Mesodermal cell (in vitro differentiated cells): ENCODE data around the gene LRIT3.
"Not testable (repeated sequence)": the region's sequence is repeated elsewhere in the genome, so short reads cannot be mapped to it uniquely, and the experiment has no call there.

Source experiments
- H3K27ac ChIP-seq: 2 replicates; pipeline ENCODE4 v1.7.0; 2013; ENCODE audit warnings: mild to moderate bottlenecking, low read depth, low read length, moderate library complexity; ENCODE audit not compliant: severe bottlenecking
- H3K36me3 ChIP-seq: 2 replicates; pipeline ENCODE4 v1.7.1; 2013; ENCODE audit warnings: mild to moderate bottlenecking, low read length, moderate library complexity; ENCODE audit not compliant: control insufficient read depth, insufficient read depth
- H3K4me1 ChIP-seq: one replicate; pipeline ENCODE4 v1.7.1; 2013; ENCODE audit warnings: mild to moderate bottlenecking, low read length; ENCODE audit not compliant: insufficient read depth, control insufficient read depth, poor library complexity, severe bottlenecking
- H3K4me3 ChIP-seq: 2 replicates; pipeline ENCODE4 v1.7.0; 2013; ENCODE audit warnings: low read length, control low read depth, mild to moderate bottlenecking; ENCODE audit not compliant: insufficient read depth, poor library complexity, severe bottlenecking; ENCODE audit errors: extremely low read depth
- H3K9me3 ChIP-seq: 2 replicates; pipeline ENCODE4 v1.7.1; 2013; ENCODE audit warnings: mild to moderate bottlenecking, low read length, moderate library complexity; ENCODE audit not compliant: control insufficient read depth
- WGBS, 2 experiments: methylation state at CpG; one replicate each; pipeline ENCODE4 v1.1.5; 2013; ENCODE audit warnings: missing lambda C conversion rate in 2 of 2; ENCODE audit not compliant: insufficient coverage in 2 of 2; 5-methylcytosine and 5-hydroxymethylcytosine counted together

LRIT3 gene

DNA sequence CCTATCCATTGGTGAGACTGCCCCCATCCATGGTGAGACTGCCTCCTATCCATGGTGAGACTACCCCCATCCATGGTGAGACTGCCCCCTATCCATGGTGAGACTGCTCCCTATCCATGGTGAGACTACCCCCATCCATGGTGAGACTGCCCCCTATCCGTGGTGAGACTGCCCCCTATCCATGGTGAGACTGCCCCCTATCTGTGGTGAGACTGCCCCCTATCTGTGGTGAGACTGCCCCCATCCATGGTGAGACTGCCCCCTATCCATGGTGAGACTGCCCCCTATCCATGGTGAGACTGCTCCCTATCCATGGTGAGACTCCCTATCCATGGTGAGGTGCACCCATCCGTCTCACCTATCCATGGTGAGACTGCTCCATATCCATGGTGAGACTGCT, 27.6 kb downstream of the LRIT3 start:
- H3K36me3 ChIP-seq, H3K4me3 ChIP-seq, H3K27ac ChIP-seq, H3K9me3 ChIP-seq, H3K4me1 ChIP-seq: not testable (repeated sequence)
- no CpG with 5 or more reads among the region's 2 CpGs for WGBS, 2 experiments

DNA sequence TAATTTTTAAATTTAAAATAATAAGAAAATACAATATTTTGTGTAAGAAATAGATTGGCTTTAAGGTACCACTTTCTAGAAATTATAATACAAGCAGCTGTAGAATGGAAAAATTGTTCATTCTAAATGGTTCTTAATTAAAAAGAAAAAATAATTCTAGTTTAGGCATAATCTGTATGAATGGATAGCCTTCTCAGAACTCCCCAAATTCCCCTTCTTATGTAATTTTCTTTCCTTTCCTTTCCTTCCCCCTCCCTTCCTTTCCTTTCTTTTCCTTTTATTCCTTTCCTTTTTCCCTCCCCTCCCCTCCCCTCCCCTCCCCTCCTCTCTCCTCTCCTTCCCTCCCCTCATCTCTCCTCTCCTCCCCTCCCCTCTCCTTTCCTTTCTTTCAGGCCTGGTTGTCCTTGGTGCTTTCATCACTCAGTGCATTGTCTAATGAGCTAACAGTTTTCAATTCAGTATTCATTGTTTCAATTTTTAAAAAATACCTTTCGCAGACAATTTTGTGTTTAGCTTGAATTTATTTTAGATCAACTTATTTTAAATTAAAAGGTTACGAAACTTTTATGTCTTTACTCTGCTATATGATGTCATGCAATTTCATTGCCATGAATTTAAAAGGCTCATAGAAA, 28.8 kb downstream of the LRIT3 start:
- Histone ChIP-seq H3K9me3 (no peaks in the 10 kb centered on the region), H3K27ac (no peak overlapping the region), H3K4me1 (no peaks in the 10 kb centered on the region), H3K4me3 (no peak overlapping the region), H3K36me3 (no peaks in the 10 kb centered on the region)
- WGBS, 2 experiments, result no CpG with 5 or more reads among the region's 2 CpGs

DNA sequence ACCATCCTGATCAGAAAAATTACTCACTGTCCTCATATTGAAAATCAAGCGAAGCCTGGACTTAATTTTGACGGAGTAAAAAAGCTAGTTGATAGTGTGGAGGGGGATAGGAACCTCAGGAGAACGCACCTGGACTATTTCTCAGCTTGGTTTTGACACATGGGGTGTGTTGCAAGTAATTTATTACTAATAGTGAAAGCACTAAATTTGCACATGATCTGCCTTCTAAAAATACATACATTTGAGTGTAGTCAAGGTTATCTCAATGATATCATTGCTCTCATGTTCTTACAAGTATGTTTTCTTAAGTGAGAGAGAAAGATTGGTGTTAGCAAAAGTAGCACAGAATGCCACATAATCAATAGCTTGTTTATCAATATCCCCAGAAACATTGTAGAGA, 29.5 kb downstream of the LRIT3 start:
- no CpG with 5 or more reads among the region's 3 CpGs for WGBS, 2 experiments
- no peaks in the 10 kb centered on the region for H3K9me3 ChIP-seq
- no peaks in the 10 kb centered on the region for H3K4me1 ChIP-seq
- no peaks in the 10 kb centered on the region for H3K36me3 ChIP-seq
- no peak overlapping the region for H3K4me3 ChIP-seq
- no peak overlapping the region for H3K27ac ChIP-seq

GRCh38 chr4:109878355-109878754, 30.4 kb downstream of the LRIT3 start:
- Histone ChIP-seq H3K9me3 (no peaks in the 10 kb centered on the region), H3K27ac (no peak overlapping the region), H3K4me1 (no peaks in the 10 kb centered on the region), H3K36me3 (no peaks in the 10 kb centered on the region), H3K4me3 (no peak overlapping the region)
- WGBS, 2 experiments, result no CpG with 5 or more reads among the region's 2 CpGs

GRCh38 chr4:109879081-109879480, 31.2 kb downstream of the LRIT3 start:
- Histone ChIP-seq H3K27ac (no peak overlapping the region), H3K36me3 (no peaks in the 10 kb centered on the region), H3K4me1 (no peaks in the 10 kb centered on the region), H3K9me3 (no peaks in the 10 kb centered on the region), H3K4me3 (no peak overlapping the region)
- 86 to 91% methylated on average over 11 to 12 of the region's 12 CpGs for WGBS, 2 experiments

GRCh38 chr4:109879636-109880314, 31.9 kb downstream of the LRIT3 start:
- Histone ChIP-seq H3K27ac (no peak overlapping the region), H3K4me1 (no peaks in the 10 kb centered on the region), H3K4me3 (no peak overlapping the region), H3K36me3 (no peaks in the 10 kb centered on the region), H3K9me3 (no peaks in the 10 kb centered on the region)
- WGBS, 2 experiments, result 92 to 97% methylated on average over 5 to 6 of the region's 7 CpGs

DNA sequence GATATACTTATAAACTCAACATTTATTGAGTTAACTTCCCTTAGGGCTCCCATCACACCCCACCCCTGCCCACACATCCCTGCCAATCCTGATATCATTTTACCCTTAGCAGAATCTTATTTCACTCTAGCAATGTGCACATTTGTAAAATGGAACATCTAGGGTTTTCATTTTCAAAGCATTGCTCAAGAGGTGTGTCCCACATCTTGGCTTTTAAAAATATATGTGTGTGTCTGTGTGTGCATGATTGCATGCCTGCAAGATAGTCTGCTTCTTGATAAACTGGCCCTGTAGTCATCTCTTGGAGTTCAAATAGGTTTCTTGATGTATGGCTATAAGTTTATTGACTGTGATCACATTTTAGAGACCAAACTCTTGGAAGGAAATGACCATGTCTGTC, 38.4 kb downstream of the LRIT3 start:
- Histone ChIP-seq H3K9me3 (no peaks in the 10 kb centered on the region), H3K4me1 (no peaks in the 10 kb centered on the region), H3K27ac (no peak overlapping the region), H3K36me3 (no peaks in the 10 kb centered on the region), H3K4me3 (no peak overlapping the region)

GRCh38 chr4:109887071-109887470, 39.2 kb downstream of the LRIT3 start:
- Histone ChIP-seq H3K36me3 (no peaks in the 10 kb centered on the region), H3K9me3 (no peaks in the 10 kb centered on the region), H3K4me3 (no peak overlapping the region), H3K27ac (no peak overlapping the region), H3K4me1 (no peaks in the 10 kb centered on the region)
- WGBS, 2 experiments, result 79 to 80% methylated on average over 2 to 5 of the region's 6 CpGs

DNA sequence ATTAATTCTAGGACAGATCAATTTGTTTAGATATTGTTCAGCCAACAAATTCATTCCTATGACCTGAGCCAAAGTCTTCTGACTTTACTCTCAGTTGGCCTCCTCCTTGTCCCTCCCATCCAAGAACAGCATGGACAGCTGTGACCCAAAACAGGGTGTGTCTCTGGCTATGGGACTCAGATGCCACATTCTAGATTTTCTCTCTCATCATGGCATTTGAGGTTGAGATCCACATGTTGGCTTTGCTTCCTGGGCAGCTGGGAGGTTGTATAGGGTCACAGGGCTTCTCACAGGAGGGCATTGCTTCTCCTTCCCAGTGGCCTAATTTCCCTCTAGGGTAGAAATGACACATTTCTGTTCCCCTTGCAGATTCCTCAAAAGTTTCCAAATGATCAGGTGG, 42.2 kb downstream of the LRIT3 start:
- Histone ChIP-seq H3K4me3 (no peak overlapping the region), H3K27ac (no peak overlapping the region), H3K9me3 (no peaks in the 10 kb centered on the region)

GRCh38 chr4:109902559-109903251, 54.8 kb downstream of the LRIT3 start:
- 80 to 91% methylated on average over 4 of the region's 8 CpGs for WGBS, 2 experiments
- H3K9me3 ChIP-seq, result peaks cover 8% of the 10 kb centered on the region
- H3K4me3 ChIP-seq, result no peak overlapping the region
- no peaks in the 10 kb centered on the region for H3K36me3 ChIP-seq
- H3K27ac ChIP-seq, result no peak overlapping the region
- no peaks in the 10 kb centered on the region for H3K4me1 ChIP-seq

More for the DNA sequence above, 42.2 kb downstream of the LRIT3 start:
- H3K36me3 ChIP-seq, result no peaks in the 10 kb centered on the region
- no peaks in the 10 kb centered on the region for H3K4me1 ChIP-seq

GRCh38 chr4:109908731-109909130, 60.8 kb downstream of the LRIT3 start:
- H3K36me3 ChIP-seq, result no peaks in the 10 kb centered on the region
- H3K4me3 ChIP-seq, result no peak overlapping the region
- H3K27ac ChIP-seq, result no peak overlapping the region
- peaks cover 10% of the 10 kb centered on the region for H3K4me1 ChIP-seq
- WGBS, 2 experiments, result no CpG with 5 or more reads among the region's 1 CpG
- H3K9me3 ChIP-seq, result no peaks in the 10 kb centered on the region
